WTC11 (cell line): Measurements from ENCODE around the gene IGFBPL1.

Experiments used
- ARID4B ChIP-seq: sonication (generic); formaldehyde crosslinking; IDR thresholded peaks from 2 replicates; pipeline ENCODE4 v1.8.0; 2023; ENCODE audit warnings: missing genetic modification reagents, mild to moderate bottlenecking, borderline replicate concordance
- TCF7 ChIP-seq: sonication (generic); formaldehyde crosslinking; IDR thresholded peaks from 2 replicates; pipeline ENCODE4 v1.8.0; 2022; ENCODE audit warnings: mild to moderate bottlenecking, low read depth, missing genetic modification reagents, moderate library complexity

- TF ChIP-seq TCF7 (no peak), ARID4B (no peak)
Measured at GRCh38 chr9:38396371-38396671, 27.9 kb downstream of the IGFBPL1 start.
